ENCODE results near the gene DAPP1.

GRCh38 chr4:99828477-99828876 lies 11.8 kb downstream of the DAPP1 start:
- TF ChIP-seq CTCF (IDR thresholded peaks at IDR 0.05; ENCODE audit: extremely low read depth in 1 of 2, insufficient read depth in 1 of 2, low read depth in 1 of 2, low read length in 2 of 2) (no peak), POLR2AphosphoS5 (IDR thresholded peaks at IDR 0.05; ENCODE audit: insufficient read depth, low read depth, low read length) (no peak)
